ENCODE data around the gene PLIN1. TPM values are rescaled to one million over a fixed set of nuclear protein-coding genes. Genes with fewer than 3 reads are reported as not detected.

The PLIN1 gene
- total RNA-seq, 1 donor from 2014 or later: 0.07 TPM

- no peaks in the 10 kb centered on the region for H3K9me3 Mint-ChIP-seq
- H3K9me3 ChIP-seq (ENCODE audit: low read depth): no peaks in the 10 kb centered on the region
- H3K4me2 ChIP-seq: no peak overlapping the region
- no peak for DNase-seq (ENCODE audit: low spot score)
- H4K20me1 ChIP-seq (ENCODE audit: low read depth): no peaks in the 10 kb centered on the region
- no peak overlapping the region for H3K4me3 ChIP-seq
- no peaks in the 10 kb centered on the region for H3F3A ChIP-seq (ENCODE audit: low read depth)
- no peak overlapping the region for H3K4me3 Mint-ChIP-seq
- H3K4me1 Mint-ChIP-seq: no peaks in the 10 kb centered on the region
- TF ChIP-seq EZH2phosphoT487 (IDR thresholded peaks at IDR 0.05): no peak
- no peak for TF ChIP-seq EZH2 (IDR thresholded peaks at IDR 0.05)
- TF ChIP-seq CTCF (IDR thresholded peaks at IDR 0.05): no peak
- no peak overlapping the region for H3K9ac ChIP-seq
- H3K4me1 ChIP-seq: no peaks in the 10 kb centered on the region
- H3K27ac ChIP-seq: no peak overlapping the region
- H3K36me3 ChIP-seq: no peaks in the 10 kb centered on the region
- peaks cover 9% of the 10 kb centered on the region for H3K27me3 Mint-ChIP-seq (ENCODE audit: insufficient read depth, low read depth)
- no peaks in the 10 kb centered on the region for H3K36me3 Mint-ChIP-seq
- no peaks in the 10 kb centered on the region for H3K79me2 ChIP-seq (ENCODE audit: low read depth)
- H2AFZ ChIP-seq (replicated peaks): no peak overlapping the region
- H3K27me3 ChIP-seq: peaks cover 46% of the 10 kb centered on the region
- H3K27ac Mint-ChIP-seq: no peak overlapping the region
These were observed 25.2 kb upstream of the PLIN1 start for GRCh38 chr15:89704411-89704810.

GRCh38 chr15:89695198-89695597, 16.0 kb upstream of the PLIN1 start:
- Histone ChIP-seq H3K27me3 (peaks cover 89% of the 10 kb centered on the region), H3K4me1 (no peaks in the 10 kb centered on the region), H3K27ac (no peak overlapping the region), H3K4me3 (no peak overlapping the region), H3F3A (ENCODE audit: low read depth) (no peaks in the 10 kb centered on the region), H2AFZ (replicated peaks) (no peak overlapping the region), H3K36me3 (no peaks in the 10 kb centered on the region), H3K4me2 (no peak overlapping the region), H3K9me3 (ENCODE audit: low read depth) (no peaks in the 10 kb centered on the region), H3K79me2 (ENCODE audit: low read depth) (no peaks in the 10 kb centered on the region), H3K9ac (no peak overlapping the region), H4K20me1 (ENCODE audit: low read depth) (no peaks in the 10 kb centered on the region)
- DNase-seq (ENCODE audit: low spot score): no peak
- Mint-ChIP-seq H3K9me3 (peaks cover 3% of the 10 kb centered on the region), H3K27ac (no peak overlapping the region), H3K27me3 (ENCODE audit: insufficient read depth, low read depth) (peaks cover 7% of the 10 kb centered on the region), H3K4me1 (peaks cover 4% of the 10 kb centered on the region), H3K36me3 (peaks cover 2% of the 10 kb centered on the region), H3K4me3 (no peak overlapping the region)
- no peak for TF ChIP-seq CTCF (IDR thresholded peaks at IDR 0.05)

GRCh38 chr15:89693696-89694095, 14.5 kb upstream of the PLIN1 start:
- peaks cover 7% of the 10 kb centered on the region for H3K4me1 Mint-ChIP-seq
- H3K27me3 ChIP-seq: peaks cover 88% of the 10 kb centered on the region

More at GRCh38 chr15:89693696-89694095, 14.5 kb upstream of the PLIN1 start:
- no peaks in the 10 kb centered on the region for H3K36me3 ChIP-seq
- no peaks in the 10 kb centered on the region for H3K4me1 ChIP-seq
- H2AFZ ChIP-seq (replicated peaks): no peak overlapping the region
- Mint-ChIP-seq H3K4me3 (no peak overlapping the region), H3K27me3 (ENCODE audit: insufficient read depth, low read depth) (peaks cover 7% of the 10 kb centered on the region), H3K9me3 (peaks cover 3% of the 10 kb centered on the region), H3K36me3 (peaks cover 2% of the 10 kb centered on the region), H3K27ac (no peak overlapping the region)
- H3K4me3 ChIP-seq: no peak overlapping the region
- no peak overlapping the region for H3K9ac ChIP-seq
- H3K9me3 ChIP-seq (ENCODE audit: low read depth): no peaks in the 10 kb centered on the region
- H3K79me2 ChIP-seq (ENCODE audit: low read depth): no peaks in the 10 kb centered on the region
- H3K4me2 ChIP-seq: no peak overlapping the region
- no peak for DNase-seq (ENCODE audit: low spot score)
- no peaks in the 10 kb centered on the region for H3F3A ChIP-seq (ENCODE audit: low read depth)
- no peaks in the 10 kb centered on the region for H4K20me1 ChIP-seq (ENCODE audit: low read depth)
- H3K27ac ChIP-seq: no peak overlapping the region
- no peak for TF ChIP-seq CTCF (IDR thresholded peaks at IDR 0.05)
- no peak for TF ChIP-seq EZH2 (IDR thresholded peaks at IDR 0.05)
- no peak for TF ChIP-seq EZH2phosphoT487 (IDR thresholded peaks at IDR 0.05)

Data from neural progenitor cell (in vitro differentiated cells).